Neural cell (in vitro differentiated cells): ENCODE measurements around the gene GRN. TPM values are rescaled to one million over a fixed set of nuclear protein-coding genes. Genes with fewer than 3 reads are reported as not detected.

Source experiments
- H2AFZ ChIP-seq: fragments of 200-600, 300-800 bp; sonication (generic), shearing (Covaris generic); 2 replicates; pipeline ENCODE4 v1.6.0; 2014; ENCODE audit warnings: low read depth, mild to moderate bottlenecking, antibody characterized with exemption, low read length, moderate library complexity
- H3F3A ChIP-seq: fragments of 200-600 bp; shearing (Covaris generic); 2 replicates; pipeline ENCODE4 v1.6.1; 2016; ENCODE audit warnings: mild to moderate bottlenecking, moderate library complexity, mixed read lengths, antibody characterized with exemption, low read length; ENCODE audit not compliant: insufficient read depth, poor library complexity, severe bottlenecking
- H3K27ac ChIP-seq: fragments of 200-600, 300-800 bp; sonication (generic), shearing (Covaris generic); 2 replicates; pipeline ENCODE4 v1.5.1; 2014; ENCODE audit warnings: mild to moderate bottlenecking, low read length, moderate library complexity
- H3K27me3 ChIP-seq: fragments of 300-800, 200-600 bp; sonication (generic), shearing (Covaris generic); 2 replicates; pipeline ENCODE4 v1.6.0; 2014; ENCODE audit warnings: mild to moderate bottlenecking, low read depth, low read length, moderate library complexity; ENCODE audit not compliant: insufficient read depth
- H3K36me3 ChIP-seq: fragments of 300-800, 200-600 bp; sonication (generic), shearing (Covaris generic); 2 replicates; pipeline ENCODE4 v1.5.1; 2014; ENCODE audit warnings: mild to moderate bottlenecking, antibody characterized with exemption, low read length, moderate library complexity; ENCODE audit not compliant: insufficient read depth
- H3K4me2 ChIP-seq: fragments of 300-800, 200-600 bp; sonication (generic), shearing (Covaris generic); 2 replicates; pipeline ENCODE4 v1.6.0; 2014; ENCODE audit warnings: mild to moderate bottlenecking, low read length
- H3K4me3 ChIP-seq: fragments of 300-800, 200-600 bp; sonication (generic), shearing (Covaris generic); 2 replicates; pipeline ENCODE4 v1.5.1; 2014; ENCODE audit warnings: mild to moderate bottlenecking, low read length, moderate library complexity
- H3K79me2 ChIP-seq: fragments of 200-600 bp; shearing (Covaris generic); replicated peaks from 2 replicates; pipeline ENCODE4 v1.6.0; 2014; ENCODE audit warnings: mild to moderate bottlenecking, low read length, moderate library complexity; ENCODE audit not compliant: insufficient read depth
- H3K9ac ChIP-seq: fragments of 300-800, 200-600 bp; sonication (generic), shearing (Covaris generic); 2 replicates; pipeline ENCODE4 v1.6.1; 2016; ENCODE audit warnings: mild to moderate bottlenecking, low read length, mixed read lengths
- H3K9me2 ChIP-seq: fragments of 200-600 bp; shearing (Covaris generic); 2 replicates; pipeline ENCODE4 v1.6.1; 2016; ENCODE audit warnings: mild to moderate bottlenecking, low read length, mixed read lengths; ENCODE audit not compliant: insufficient read depth
- H3K9me3 ChIP-seq: fragments of 200-600, 300-800 bp; sonication (generic), shearing (Covaris generic); 2 replicates; pipeline ENCODE4 v1.6.1; 2016; ENCODE audit warnings: mild to moderate bottlenecking, mixed run types, low read length, moderate library complexity, mixed read lengths
- H4K20me1 ChIP-seq: fragments of 200-600 bp; shearing (Covaris generic); 2 replicates; pipeline ENCODE4 v1.6.1; 2016; ENCODE audit warnings: mild to moderate bottlenecking, mixed run types; ENCODE audit not compliant: insufficient read depth
- CTCF ChIP-seq: fragments of 450-650 bp; IDR thresholded peaks from 2 replicates; pipeline ENCODE4 v1.5.1; 2014; ENCODE audit warnings: antibody characterized with exemption, mild to moderate bottlenecking, moderate library complexity; ENCODE audit not compliant: poor library complexity, severe bottlenecking
- EP300 ChIP-seq: fragments of 450-650 bp; conservative IDR thresholded peaks from 2 replicates; pipeline ENCODE4 v1.6.1; 2014; ENCODE audit warnings: antibody characterized with exemption, mild to moderate bottlenecking, moderate library complexity; ENCODE audit not compliant: poor library complexity, severe bottlenecking
- EZH2 ChIP-seq: fragments of 200-600, 300-800 bp; shearing (Covaris generic), sonication (generic); IDR thresholded peaks from 2 replicates; pipeline ENCODE4 v1.6.1; 2014; ENCODE audit warnings: antibody characterized with exemption, low read length, borderline replicate concordance, mild to moderate bottlenecking; ENCODE audit not compliant: insufficient read depth, poor library complexity, severe bottlenecking
- MXI1 ChIP-seq: fragments of 450-650 bp; conservative IDR thresholded peaks from 2 replicates; pipeline ENCODE4 v1.6.1; 2014; ENCODE audit warnings: antibody characterized with exemption, mild to moderate bottlenecking; ENCODE audit not compliant: poor library complexity, severe bottlenecking
- POLR2AphosphoS5 ChIP-seq: IDR thresholded peaks from 2 replicates; pipeline ENCODE4 v1.6.1; 2012
- RAD21 ChIP-seq: fragments of 450-650 bp; conservative IDR thresholded peaks from 2 replicates; pipeline ENCODE4 v1.6.1; 2014; ENCODE audit warnings: antibody characterized with exemption, mild to moderate bottlenecking, moderate library complexity
- REST ChIP-seq: IDR thresholded peaks from 2 replicates; pipeline ENCODE4 v1.6.1; 2012; ENCODE audit warnings: borderline replicate concordance
- SMC3 ChIP-seq: fragments of 450-650 bp; conservative IDR thresholded peaks from 2 replicates; pipeline ENCODE4 v1.6.1; 2014; ENCODE audit warnings: antibody characterized with exemption, mild to moderate bottlenecking, moderate library complexity; ENCODE audit not compliant: poor library complexity
- TAF1 ChIP-seq: IDR thresholded peaks from 2 replicates; pipeline ENCODE4 v1.6.1; 2012; ENCODE audit warnings: low read depth
- polyA plus RNA-seq: library from polyadenylated mRNA; depleted of rRNA; stranded (reverse); fragments of >200 nt; gene quantifications from 2 replicates; pipeline ENCODE4 v1.2.3, GENCODE V29; 2014

The GRN gene
- polyA plus RNA-seq, 1 donor from 2014 or later, result 21.8 TPM

GRCh38 chr17:44372036-44372435 is 26.9 kb downstream of the GRN start:
- Histone ChIP-seq H4K20me1 (no peaks in the 10 kb centered on the region), H3K36me3 (no peaks in the 10 kb centered on the region), H3K9me2 (no peaks in the 10 kb centered on the region), H2AFZ (no peak overlapping the region), H3K27ac (no peak overlapping the region), H3K79me2 (no peaks in the 10 kb centered on the region), H3K9me3 (no peaks in the 10 kb centered on the region), H3K9ac (no peak overlapping the region), H3K27me3 (no peaks in the 10 kb centered on the region), H3K4me2 (no peak overlapping the region), H3F3A (no peaks in the 10 kb centered on the region), H3K4me3 (no peak overlapping the region)
- TF ChIP-seq EP300 (no peak), POLR2AphosphoS5 (no peak), REST (no peak), EZH2 (no peak), RAD21 (no peak), TAF1 (no peak), MXI1 (no peak), SMC3 (no peak)

- Histone ChIP-seq H4K20me1 (no peaks in the 10 kb centered on the region), H3K27me3 (no peaks in the 10 kb centered on the region), H3K27ac (no peak overlapping the region), H3K36me3 (no peaks in the 10 kb centered on the region), H3F3A (no peaks in the 10 kb centered on the region), H3K4me3 (no peak overlapping the region), H3K9me2 (no peaks in the 10 kb centered on the region), H3K79me2 (no peaks in the 10 kb centered on the region), H3K9me3 (no peaks in the 10 kb centered on the region), H3K9ac (no peak overlapping the region), H2AFZ (no peak overlapping the region), H3K4me2 (no peak overlapping the region)
- TF ChIP-seq EP300, result no peak
- TF ChIP-seq MXI1, result no peak
- TF ChIP-seq POLR2AphosphoS5, result no peak
- TF ChIP-seq SMC3, result no peak
- TF ChIP-seq CTCF, result no peak
- TF ChIP-seq EZH2, result no peak
- TF ChIP-seq RAD21, result no peak
- no peak for TF ChIP-seq REST
- no peak for TF ChIP-seq TAF1
These were observed 29.4 kb downstream of the GRN start for GRCh38 chr17:44374306-44375195.
